ENCODE data around the gene SSTR5.

DNA sequence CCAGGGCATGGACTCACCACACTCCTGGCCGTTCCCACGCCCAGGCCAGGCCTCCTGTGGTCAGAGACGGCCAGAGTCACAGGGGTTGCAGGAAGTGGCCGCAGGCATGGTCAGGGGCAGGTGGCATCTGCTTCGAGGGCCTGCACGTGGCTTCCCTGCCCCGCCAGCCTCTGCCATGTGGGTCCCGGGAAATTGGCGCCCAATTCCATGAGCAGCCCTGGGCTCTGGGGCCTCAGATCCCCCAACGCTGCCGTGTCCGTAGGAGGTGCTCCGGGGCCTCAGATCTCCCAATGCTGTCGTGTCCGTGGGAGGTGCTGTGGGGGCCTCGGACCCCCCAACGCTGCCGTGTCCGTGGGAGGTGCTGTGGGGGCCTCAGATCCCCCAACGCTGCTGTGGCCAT is 9.7 kb upstream of the SSTR5 start:
- TF ChIP-seq, protein P1, sequence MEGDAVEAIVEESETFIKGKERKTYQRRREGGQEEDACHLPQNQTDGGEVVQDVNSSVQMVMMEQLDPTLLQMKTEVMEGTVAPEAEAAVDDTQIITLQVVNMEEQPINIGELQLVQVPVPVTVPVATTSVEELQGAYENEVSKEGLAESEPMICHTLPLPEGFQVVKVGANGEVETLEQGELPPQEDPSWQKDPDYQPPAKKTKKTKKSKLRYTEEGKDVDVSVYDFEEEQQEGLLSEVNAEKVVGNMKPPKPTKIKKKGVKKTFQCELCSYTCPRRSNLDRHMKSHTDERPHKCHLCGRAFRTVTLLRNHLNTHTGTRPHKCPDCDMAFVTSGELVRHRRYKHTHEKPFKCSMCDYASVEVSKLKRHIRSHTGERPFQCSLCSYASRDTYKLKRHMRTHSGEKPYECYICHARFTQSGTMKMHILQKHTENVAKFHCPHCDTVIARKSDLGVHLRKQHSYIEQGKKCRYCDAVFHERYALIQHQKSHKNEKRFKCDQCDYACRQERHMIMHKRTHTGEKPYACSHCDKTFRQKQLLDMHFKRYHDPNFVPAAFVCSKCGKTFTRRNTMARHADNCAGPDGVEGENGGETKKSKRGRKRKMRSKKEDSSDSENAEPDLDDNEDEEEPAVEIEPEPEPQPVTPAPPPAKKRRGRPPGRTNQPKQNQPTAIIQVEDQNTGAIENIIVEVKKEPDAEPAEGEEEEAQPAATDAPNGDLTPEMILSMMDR (IDR thresholded peaks at IDR 0.05; ENCODE audit: low read depth, low read length) = no peak
- TF ChIP-seq POLR2A (IDR thresholded peaks at IDR 0.05; ENCODE audit: extremely low read depth, insufficient read length) = no peak
- no peak for TF ChIP-seq MYC (IDR thresholded peaks at IDR 0.05; ENCODE audit: low read depth, low read length)
- TF ChIP-seq, protein P2, sequence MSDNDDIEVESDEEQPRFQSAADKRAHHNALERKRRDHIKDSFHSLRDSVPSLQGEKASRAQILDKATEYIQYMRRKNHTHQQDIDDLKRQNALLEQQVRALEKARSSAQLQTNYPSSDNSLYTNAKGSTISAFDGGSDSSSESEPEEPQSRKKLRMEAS (IDR thresholded peaks at IDR 0.05; ENCODE audit: low read depth, low read length) = no peak
